GM23248 (cell line): ENCODE results near the gene FARS2. TPM values are rescaled to one million over a fixed set of nuclear protein-coding genes. Genes with fewer than 3 reads are reported as not detected.
"Not testable (repeated sequence)": the region's sequence is repeated elsewhere in the genome, so short reads cannot be mapped to it uniquely, and the experiment has no call there.

Experiments used
- DNase-seq: peaks from one replicate; pipeline ENCODE4 v3.0.0-alpha.2; 2015
- H2AFZ ChIP-seq: fragments of 200-600 bp; sonication (generic); 2 replicates; pipeline ENCODE4 v1.6.1; 2016; ENCODE audit warnings: antibody characterized with exemption
- H3F3A ChIP-seq: fragments of 200-600 bp; sonication (generic); 2 replicates; pipeline ENCODE4 v1.6.1; 2016; ENCODE audit warnings: mild to moderate bottlenecking, antibody characterized with exemption, mixed run types; ENCODE audit not compliant: insufficient read depth
- H3K27ac ChIP-seq: fragments of 200-600 bp; sonication (generic); 2 replicates; pipeline ENCODE4 v1.5.1; 2016; ENCODE audit warnings: mild to moderate bottlenecking
- H3K27me3 ChIP-seq: fragments of 200-600 bp; sonication (generic); replicated peaks from 2 replicates; pipeline ENCODE4 v1.6.1; 2016; ENCODE audit warnings: mild to moderate bottlenecking; ENCODE audit not compliant: insufficient read depth
- H3K36me3 ChIP-seq: fragments of 200-600 bp; sonication (generic); 2 replicates; pipeline ENCODE4 v1.6.1; 2016; ENCODE audit warnings: low read depth, mild to moderate bottlenecking
- H3K4me1 ChIP-seq: fragments of 200-600 bp; sonication (generic); 2 replicates; pipeline ENCODE4 v1.6.1; 2016; ENCODE audit warnings: mild to moderate bottlenecking; ENCODE audit not compliant: insufficient read depth
- H3K4me2 ChIP-seq: fragments of 200-600 bp; sonication (generic); one replicate; pipeline ENCODE4 v1.6.1; 2016; ENCODE audit warnings: mild to moderate bottlenecking; ENCODE audit not compliant: unreplicated experiment
- H3K4me3 ChIP-seq: fragments of 200-600 bp; sonication (generic); 2 replicates; pipeline ENCODE4 v1.5.1; 2016; ENCODE audit warnings: mild to moderate bottlenecking
- H3K79me2 ChIP-seq: fragments of 200-600 bp; sonication (generic); 2 replicates; pipeline ENCODE4 v1.6.1; 2016; ENCODE audit warnings: mild to moderate bottlenecking; ENCODE audit not compliant: insufficient read depth
- H3K9ac ChIP-seq: fragments of 200-600 bp; sonication (generic); 2 replicates; pipeline ENCODE4 v1.6.1; 2016; ENCODE audit warnings: mild to moderate bottlenecking
- H3K9me2 ChIP-seq: fragments of 200-600 bp; sonication (generic); 2 replicates; pipeline ENCODE4 v1.6.1; 2016; ENCODE audit warnings: mixed run types, mild to moderate bottlenecking, moderate library complexity; ENCODE audit not compliant: insufficient read depth
- H3K9me3 ChIP-seq: fragments of 200-600 bp; sonication (generic); one replicate; pipeline ENCODE4 v1.6.1; 2017; ENCODE audit warnings: low read depth
- H4K20me1 ChIP-seq: fragments of 200-600 bp; sonication (generic); 2 replicates; pipeline ENCODE4 v1.6.0; 2016; ENCODE audit not compliant: insufficient read depth
- EZH2 ChIP-seq: fragments of 200-600 bp; sonication (generic); IDR thresholded peaks from 2 replicates; pipeline ENCODE4 v1.6.1; 2018; ENCODE audit warnings: antibody characterized with exemption, mild to moderate bottlenecking; ENCODE audit not compliant: insufficient read depth, poor library complexity, severe bottlenecking
- EZH2phosphoT487 ChIP-seq: fragments of 200-600 bp; sonication (generic); IDR thresholded peaks from 2 replicates; pipeline ENCODE4 v1.6.1; 2018; ENCODE audit warnings: antibody characterized with exemption, moderate library complexity, mild to moderate bottlenecking, low read depth; ENCODE audit not compliant: insufficient read depth
- WGBS, 2 experiments: methylation state at CpG; one replicate each; pipeline ENCODE4 v1.1.6; 2015 to 2017; ENCODE audit warnings: low lambda C conversion rate in 2 of 2, low coverage in 1 of 2; ENCODE audit errors: missing lambda C conversion rate in 2 of 2; 5-methylcytosine and 5-hydroxymethylcytosine counted together
- in situ Hi-C: fragments of 300-500 bp; cut with MboI; formaldehyde crosslinking; loops from 2 replicates; pipeline ENCODE4 v1.15.0; 2020
- polyA plus RNA-seq: library from polyadenylated mRNA; unstranded; fragments of >200 nt; fragmentation: Nextera tagmentation; extraction: Ambion mirVana; gene quantifications from 2 replicates; pipeline ENCODE4 v1.2.1, GENCODE V29; 2016
- total RNA-seq: library from RNA; depleted of rRNA; stranded (reverse); fragments of >200 nt; shearing (Covaris generic); gene quantifications from 2 replicates; pipeline ENCODE4 v1.2.3, GENCODE V29; 2014

Gene FARS2
- total and polyA plus RNA-seq, 2 experiments from 2014 or later = 15.1 to 16.5 TPM

GRCh38 chr6:5563086-5563485 lies 301.8 kb downstream of the FARS2 start:
- Histone ChIP-seq H3K9me2 (no peaks in the 10 kb centered on the region), H3F3A (no peaks in the 10 kb centered on the region), H3K4me1 (no peaks in the 10 kb centered on the region; the same call in 1 of the 2 replicates), H3K4me2 (no peak overlapping the region), H3K36me3 (no peaks in the 10 kb centered on the region), H3K27ac (no peak overlapping the region), H3K4me3 (no peak overlapping the region), H2AFZ (no peak overlapping the region), H4K20me1 (no peaks in the 10 kb centered on the region), H3K9ac (no peak overlapping the region), H3K79me2 (no peaks in the 10 kb centered on the region), H3K27me3 (no peaks in the 10 kb centered on the region), H3K9me3 (no peaks in the 10 kb centered on the region)
- 85 to 88% methylated on average over 4 of the region's 4 CpGs for WGBS, 2 experiments
- in situ Hi-C loops = no loop called here
- no peak for DNase-seq
- no peak for TF ChIP-seq EZH2
- no peak for TF ChIP-seq EZH2phosphoT487

GRCh38 chr6:5564746-5565145 lies 303.4 kb downstream of the FARS2 start:
- H3K4me1 ChIP-seq, H3K27me3 ChIP-seq, H3K9ac ChIP-seq, in situ Hi-C loops, DNase-seq, H3K9me2 ChIP-seq, H3K79me2 ChIP-seq, H3K27ac ChIP-seq, H3K9me3 ChIP-seq, H4K20me1 ChIP-seq, H2AFZ ChIP-seq, H3K36me3 ChIP-seq, H3F3A ChIP-seq, H3K4me2 ChIP-seq: not testable (repeated sequence)
- H3K4me3 ChIP-seq = 0 out of 2 replicates have a peak overlapping the region, but pooled peaks have one; percentile 23
- WGBS, 2 experiments = 66 to 76% methylated on average over 3 of the region's 3 CpGs

GRCh38 chr6:5565971-5566370 lies 304.7 kb downstream of the FARS2 start:
- no peak overlapping the region for H2AFZ ChIP-seq
- H3K4me2 ChIP-seq = no peak overlapping the region
- TF ChIP-seq EZH2phosphoT487 = no peak
- TF ChIP-seq EZH2 = no peak
- 95 to 97% methylated on average over 3 of the region's 3 CpGs for WGBS, 2 experiments
- H3K9me2 ChIP-seq = no peaks in the 10 kb centered on the region
- H3K27me3 ChIP-seq = no peaks in the 10 kb centered on the region
- no peaks in the 10 kb centered on the region for H3F3A ChIP-seq
- in situ Hi-C loops = no loop called here
- no peaks in the 10 kb centered on the region for H3K9me3 ChIP-seq
- H3K36me3 ChIP-seq = no peaks in the 10 kb centered on the region
- no peak for DNase-seq
- no peaks in the 10 kb centered on the region; the same call in 1 of the 2 replicates for H3K4me1 ChIP-seq
- H4K20me1 ChIP-seq = no peaks in the 10 kb centered on the region
- no peak overlapping the region for H3K27ac ChIP-seq
- H3K9ac ChIP-seq = no peak overlapping the region
- no peak overlapping the region for H3K4me3 ChIP-seq
- H3K79me2 ChIP-seq = no peaks in the 10 kb centered on the region; the same call in 1 of the 2 replicates

GRCh38 chr6:5566718-5567117 lies 305.4 kb downstream of the FARS2 start:
- WGBS, 2 experiments = 94 to 99% methylated on average over 4 of the region's 4 CpGs
- in situ Hi-C loops = no loop called here

GRCh38 chr6:5567352-5567751 lies 306.0 kb downstream of the FARS2 start:
- Histone ChIP-seq H3K36me3 (no peaks in the 10 kb centered on the region), H3K79me2 (no peaks in the 10 kb centered on the region; the same call in 1 of the 2 replicates), H3K27ac (no peak overlapping the region), H3K9me2 (no peaks in the 10 kb centered on the region), H3K4me2 (no peak overlapping the region), H3F3A (no peaks in the 10 kb centered on the region), H3K27me3 (no peaks in the 10 kb centered on the region), H4K20me1 (no peaks in the 10 kb centered on the region), H3K9ac (no peak overlapping the region), H2AFZ (no peak overlapping the region), H3K4me1 (no peaks in the 10 kb centered on the region; the same call in 1 of the 2 replicates), H3K4me3 (no peak overlapping the region), H3K9me3 (no peaks in the 10 kb centered on the region)
- no peak for TF ChIP-seq EZH2
- TF ChIP-seq EZH2phosphoT487 = no peak
- in situ Hi-C loops = no loop called here
- no peak for DNase-seq
- 93 to 99% methylated on average over 3 of the region's 3 CpGs for WGBS, 2 experiments

More at GRCh38 chr6:5566718-5567117, 305.4 kb downstream of the FARS2 start:
- Histone ChIP-seq H3K4me3 (no peak overlapping the region), H3K4me1 (no peaks in the 10 kb centered on the region; the same call in 1 of the 2 replicates), H3K79me2 (no peaks in the 10 kb centered on the region; the same call in 1 of the 2 replicates), H4K20me1 (no peaks in the 10 kb centered on the region), H3K9me2 (no peaks in the 10 kb centered on the region), H3K9me3 (no peaks in the 10 kb centered on the region), H3K27ac (no peak overlapping the region), H3K27me3 (no peaks in the 10 kb centered on the region), H3K36me3 (no peaks in the 10 kb centered on the region), H3K9ac (no peak overlapping the region), H3F3A (no peaks in the 10 kb centered on the region), H3K4me2 (no peak overlapping the region), H2AFZ (no peak overlapping the region)
- DNase-seq = no peak
- no peak for TF ChIP-seq EZH2phosphoT487
- no peak for TF ChIP-seq EZH2
